Measurements from ENCODE around the gene GFPT2. TPM values are rescaled to one million over a fixed set of nuclear protein-coding genes. Genes with fewer than 3 reads are reported as not detected.

GFPT2 gene
- total and polyA plus RNA-seq, 2 of the 8 experiments (the other 6 are each of a cell fraction or from before 2014, with no cell fraction given): 83.7 to 143 TPM

GRCh38 chr5:180274695-180275094 lies 78.4 kb downstream of the GFPT2 start (continued):
- no peak for TF ChIP-seq CEBPB (IDR thresholded peaks at IDR 0.05; ENCODE audit: low read depth, low read length)
- TF ChIP-seq ATF3 (IDR thresholded peaks at IDR 0.05; ENCODE audit: insufficient read depth, low read depth, low read length): no peak
- no peak for TF ChIP-seq CBX5 (IDR thresholded peaks at IDR 0.05; ENCODE audit: low read depth, low read length)
- TF ChIP-seq MAFK (IDR thresholded peaks at IDR 0.05; ENCODE audit: low read depth, low read length): no peak
- no peak for TF ChIP-seq CREB1 (IDR thresholded peaks at IDR 0.05)
- no peak for TF ChIP-seq MAX (IDR thresholded peaks at IDR 0.05)
- TF ChIP-seq GTF2F1 (IDR thresholded peaks at IDR 0.05; ENCODE audit: borderline replicate concordance, low read depth, low read length): no peak
- no peak for TF ChIP-seq RNF2 (IDR thresholded peaks at IDR 0.05; ENCODE audit: borderline replicate concordance, low read depth, low read length, missing control alignments, poor library complexity, severe bottlenecking)
- TF ChIP-seq ASH2L (IDR thresholded peaks at IDR 0.05; ENCODE audit: low read length): no peak

Data from H1 (cell line).